ENCODE data around the gene DRP2.
"Not testable (repeated sequence)": the region's sequence is repeated elsewhere in the genome, so short reads cannot be mapped to it uniquely, and the experiment has no call there.

DRP2 gene

DNA sequence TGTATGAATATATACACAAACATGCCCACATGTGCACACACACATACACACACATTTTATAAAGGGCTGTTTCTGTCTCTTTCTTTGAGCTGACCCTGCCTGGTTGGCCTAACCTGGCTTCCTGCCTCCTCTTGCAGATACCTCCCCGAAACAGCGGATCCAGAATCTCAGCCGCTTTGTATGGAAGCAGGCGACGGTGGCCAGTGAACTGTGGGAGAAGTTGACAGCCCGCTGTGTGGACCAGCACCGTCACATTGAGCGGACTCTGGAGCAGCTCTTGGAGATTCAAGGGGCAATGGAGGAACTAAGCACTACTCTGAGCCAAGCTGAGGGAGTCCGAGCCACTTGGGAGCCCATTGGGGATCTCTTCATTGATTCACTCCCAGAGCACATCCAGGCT, 21.9 kb downstream of the DRP2 start:
- no peak for DNase-seq (ENCODE audit: low read depth, low spot score)

DNA sequence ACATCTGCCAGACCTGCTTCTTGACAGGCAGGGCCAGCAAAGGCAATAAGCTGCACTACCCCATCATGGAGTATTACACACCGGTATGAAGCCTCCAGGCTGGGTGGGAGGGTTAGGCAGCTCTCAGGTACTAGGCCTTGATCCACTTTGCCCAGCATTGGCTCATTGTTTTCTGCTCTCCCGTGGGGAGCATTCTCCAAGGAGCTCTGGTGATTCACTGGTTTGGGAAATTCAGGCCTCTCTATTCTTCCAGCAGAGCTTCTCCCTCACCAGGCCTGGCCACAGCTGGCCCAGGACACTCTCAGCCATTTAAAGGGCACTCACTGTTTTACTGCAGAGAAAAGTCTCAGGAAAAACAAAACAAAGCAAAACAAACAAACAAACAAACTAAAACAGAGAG, 33.0 kb downstream of the DRP2 start:
- DNase-seq (ENCODE audit: low read depth, low spot score): no peak

DNA sequence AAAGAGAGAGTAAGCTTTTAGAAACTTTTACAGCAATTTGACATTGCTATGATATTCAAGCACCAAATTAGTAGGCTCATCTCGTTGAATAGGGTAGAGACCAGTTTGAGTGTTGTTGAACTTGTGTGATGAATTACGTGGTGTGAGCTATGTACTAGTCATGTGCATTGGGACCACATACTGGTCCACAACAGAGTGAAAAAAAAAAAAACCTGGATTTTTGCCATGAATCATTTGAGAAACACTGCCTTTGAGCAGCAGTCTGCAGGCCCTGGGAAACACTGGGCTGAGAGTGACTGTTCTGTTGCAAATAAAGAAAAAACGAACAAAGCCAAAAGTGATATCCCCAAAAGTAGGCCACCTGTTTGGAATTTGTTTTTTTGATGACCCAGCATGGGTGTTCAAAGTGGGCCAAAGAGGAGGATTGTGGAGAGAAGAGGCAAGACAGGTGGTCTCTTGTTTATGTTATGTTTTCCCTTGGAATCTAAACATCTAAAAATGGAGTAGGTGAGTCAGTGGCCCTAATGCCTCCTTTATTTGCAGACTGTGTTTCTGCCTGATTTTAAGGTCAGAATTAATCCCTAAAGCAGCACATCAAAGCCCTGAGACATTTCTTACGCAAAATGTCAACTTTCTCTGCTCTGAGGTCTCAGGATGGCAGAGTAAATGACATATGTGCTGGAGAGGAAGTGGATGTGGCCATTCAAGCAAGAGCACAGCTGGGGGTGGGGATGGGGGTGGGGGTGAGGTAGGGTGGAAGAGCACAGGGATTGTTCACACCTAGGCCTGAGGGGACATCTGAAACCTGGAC, 38.1 kb downstream of the DRP2 start:
- DNase-seq (ENCODE audit: low read depth, low spot score): no peak

DNA sequence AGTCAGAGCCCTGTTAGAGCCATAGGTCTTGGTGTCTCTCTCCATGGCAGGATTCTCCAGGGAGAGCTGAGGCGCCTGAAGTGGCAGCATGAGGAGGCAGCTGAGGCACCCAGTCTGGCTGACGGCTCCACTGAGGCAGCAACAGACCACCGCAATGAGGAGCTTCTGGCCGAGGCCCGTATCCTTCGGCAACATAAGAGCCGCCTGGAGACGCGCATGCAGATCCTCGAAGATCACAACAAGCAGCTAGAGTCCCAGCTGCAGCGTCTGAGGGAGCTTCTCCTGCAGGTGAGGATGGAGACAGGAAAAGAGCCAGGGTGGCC, 38.6 kb downstream of the DRP2 start:
- no peak for DNase-seq (ENCODE audit: low read depth, low spot score)

DNA sequence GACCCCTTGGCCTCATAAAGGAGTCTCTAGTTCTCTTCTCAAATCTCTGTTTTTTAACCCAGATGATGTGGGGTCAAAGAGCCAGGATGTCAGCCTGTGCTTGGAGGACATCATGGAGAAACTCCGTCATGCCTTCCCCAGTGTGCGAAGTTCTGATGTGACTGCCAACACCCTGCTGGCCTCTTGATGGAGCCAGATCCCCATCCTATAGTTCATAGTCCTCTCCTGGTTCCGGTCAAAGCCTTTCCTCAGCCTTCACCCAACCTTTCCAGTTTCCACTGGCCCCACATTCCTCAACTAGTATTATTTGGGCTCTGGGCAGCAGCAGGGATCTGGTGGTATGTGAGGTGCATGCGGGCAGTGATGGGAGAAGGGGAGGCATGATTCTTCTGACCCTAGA, 40.8 kb downstream of the DRP2 start:
- no peak for DNase-seq (ENCODE audit: low read depth, low spot score)

DNA sequence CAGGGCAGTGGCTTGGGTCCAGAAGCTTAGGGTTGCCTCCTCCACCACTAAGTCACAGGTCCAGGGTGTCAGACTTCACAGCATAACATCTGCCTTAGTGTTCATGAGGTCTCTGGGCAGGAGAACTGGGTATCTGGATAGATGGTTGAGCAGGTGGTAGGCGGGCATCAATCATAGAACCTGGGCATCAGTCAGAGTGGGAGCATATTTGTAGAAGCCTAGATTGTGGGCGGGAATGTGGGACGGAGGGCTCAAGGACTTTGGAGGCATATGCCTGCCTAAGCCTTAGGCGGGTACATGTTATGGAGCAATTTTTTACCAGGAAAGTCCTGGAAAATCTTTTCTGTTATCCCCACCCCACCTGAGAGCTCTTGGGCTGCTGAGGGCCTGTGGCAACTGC, 43.0 kb downstream of the DRP2 start:
- DNase-seq (ENCODE audit: low read depth, low spot score): no peak

DNA sequence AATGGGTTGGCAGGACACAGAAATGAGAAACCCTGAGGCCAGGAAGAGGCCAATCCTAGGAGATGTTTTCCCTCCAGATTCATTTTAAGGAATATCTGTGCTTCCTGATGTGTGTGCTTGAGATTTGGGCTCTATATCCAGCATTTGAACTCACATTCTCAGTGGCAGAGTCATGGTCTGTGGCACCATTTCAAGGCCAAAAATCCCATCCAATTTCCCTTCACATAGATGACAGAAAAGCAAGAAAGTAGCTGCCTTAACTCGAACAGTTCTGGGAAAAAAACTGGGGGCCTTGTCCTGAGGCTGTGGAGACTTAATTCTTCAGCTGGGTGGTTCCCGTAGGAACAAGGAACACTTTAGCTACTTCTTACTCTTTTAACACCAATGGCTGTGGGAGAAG, 44.2 kb downstream of the DRP2 start:
- DNase-seq (ENCODE audit: low read depth, low spot score): no peak

DNA sequence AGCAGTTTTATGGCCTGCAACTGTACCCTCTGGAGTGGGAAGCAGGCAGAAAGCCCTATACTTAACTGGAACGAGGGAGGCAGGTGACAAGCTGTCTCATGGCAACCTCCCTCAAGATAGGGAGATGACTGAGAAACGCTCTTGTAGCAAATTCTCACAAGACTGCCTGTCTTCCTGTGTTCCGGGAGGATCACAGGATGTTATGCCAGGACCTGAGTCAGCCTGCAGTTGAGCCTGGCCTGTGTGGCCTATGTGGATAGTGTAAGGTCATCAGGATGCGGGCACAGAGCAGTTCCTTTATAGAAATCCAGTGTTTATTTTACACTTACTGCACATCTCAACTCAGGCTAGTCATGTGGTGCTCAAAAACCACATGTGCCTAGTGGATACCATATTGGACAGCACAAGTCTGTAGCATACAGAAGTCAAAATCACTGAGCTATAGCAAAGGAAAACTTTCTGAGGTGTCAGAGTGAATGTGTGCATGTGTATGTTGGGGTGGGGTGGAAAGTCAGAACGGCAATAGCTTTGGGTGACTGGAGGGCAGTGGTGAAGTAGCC, 46.4 kb downstream of the DRP2 start:
- DNase-seq (ENCODE audit: low read depth, low spot score): no peak

DNA sequence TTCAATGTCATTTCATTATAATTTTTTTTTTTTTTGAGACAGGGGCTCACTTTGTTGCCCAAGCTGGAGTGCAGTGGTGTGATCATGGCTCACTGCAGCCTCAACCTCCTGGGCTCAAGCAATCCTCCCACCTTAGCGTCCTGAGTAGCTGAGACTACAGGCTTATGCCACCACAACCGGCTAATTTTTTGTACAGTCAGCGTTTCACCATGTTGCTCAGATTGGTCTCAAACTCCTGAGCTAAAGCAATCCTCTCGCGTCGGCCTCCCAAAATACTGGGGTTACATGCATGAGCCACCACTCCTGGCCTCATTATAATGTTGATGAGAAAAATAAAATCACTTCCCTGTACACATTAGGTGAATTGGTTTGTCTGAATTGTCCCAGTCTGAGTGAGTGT, 54.6 kb downstream of the DRP2 start:
- no peak for DNase-seq (ENCODE audit: low read depth, low spot score)

DNA sequence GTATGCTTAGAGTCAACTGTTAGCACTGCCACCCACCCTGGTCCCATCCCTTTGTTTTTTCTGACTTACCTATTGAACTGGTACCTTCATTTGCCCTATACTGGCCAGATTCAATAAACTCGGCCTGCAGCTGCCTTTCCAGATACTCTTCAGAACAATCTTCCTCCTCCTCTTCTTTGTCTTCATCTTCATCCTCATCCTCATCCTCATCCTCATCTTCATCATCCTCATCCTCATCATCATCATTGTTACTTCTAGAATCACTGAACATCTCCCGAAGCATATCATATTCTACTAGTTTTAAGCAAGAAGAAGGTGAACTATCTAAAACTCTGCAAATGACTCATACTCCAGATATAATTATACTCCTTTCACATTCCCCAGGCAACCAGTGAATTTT, 56.7 kb downstream of the DRP2 start:
- DNase-seq (ENCODE audit: low read depth, low spot score): no peak

DNA sequence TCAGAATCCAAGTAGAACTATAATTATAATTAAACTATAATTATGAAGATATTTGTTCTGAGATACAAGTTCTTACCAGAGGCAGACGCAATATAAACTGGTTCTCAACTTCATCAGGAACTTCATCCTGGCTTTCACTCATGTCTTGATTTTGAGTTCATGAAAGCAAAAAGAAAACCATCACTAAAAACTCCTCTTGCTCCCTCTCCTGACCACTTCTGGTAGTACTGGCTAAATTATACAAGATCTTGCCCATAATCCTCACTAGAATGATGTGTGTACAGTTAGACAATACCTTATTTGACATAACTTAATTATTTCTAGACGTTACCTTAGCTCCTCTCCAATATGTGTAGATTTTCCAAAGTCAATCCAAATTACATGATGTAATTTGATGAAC, 67.8 kb downstream of the DRP2 start:
- peak; percentile 40 for DNase-seq (ENCODE audit: low read depth, low spot score)

DNA sequence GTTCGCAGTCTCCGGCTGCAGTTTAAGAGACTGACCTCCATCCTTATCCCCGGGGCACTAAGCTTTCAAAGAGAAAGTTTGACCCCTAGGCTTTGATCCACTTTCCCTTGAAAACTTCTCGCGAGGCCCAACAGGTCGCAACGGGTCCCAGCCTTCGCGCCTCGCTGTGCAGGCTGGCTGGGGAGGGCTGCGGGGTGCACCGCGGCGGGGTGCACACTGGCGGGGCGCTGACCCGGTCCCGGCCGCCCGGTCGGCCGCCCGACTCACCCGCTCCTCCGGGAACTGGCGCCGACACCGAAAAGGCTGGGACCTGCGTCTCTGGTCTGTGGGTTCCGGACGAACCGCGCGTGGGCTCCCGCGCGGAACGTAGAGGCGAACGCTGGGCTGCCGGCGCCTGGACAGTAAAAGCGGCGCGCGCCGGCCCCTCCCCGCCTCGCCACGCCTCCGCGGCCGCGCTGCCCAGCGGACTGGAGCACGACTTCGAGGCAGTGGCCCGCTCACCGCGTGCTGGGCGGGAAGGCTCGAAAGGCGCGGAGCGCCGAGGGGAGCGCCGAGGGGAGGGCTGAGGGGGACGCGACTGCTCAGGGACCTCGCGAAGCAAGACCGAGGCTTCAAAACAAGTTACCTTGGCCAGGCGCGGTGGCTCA, 71.5 kb downstream of the DRP2 start, which contains the start of gene TAF7L:
TAF7L (minus strand) TSS at position 378 of the 647 bp plus-strand sequence. CDS start 3,791 bp downstream, outside the sequence.
- DNase-seq (ENCODE audit: low read depth, low spot score): no peak

DNA sequence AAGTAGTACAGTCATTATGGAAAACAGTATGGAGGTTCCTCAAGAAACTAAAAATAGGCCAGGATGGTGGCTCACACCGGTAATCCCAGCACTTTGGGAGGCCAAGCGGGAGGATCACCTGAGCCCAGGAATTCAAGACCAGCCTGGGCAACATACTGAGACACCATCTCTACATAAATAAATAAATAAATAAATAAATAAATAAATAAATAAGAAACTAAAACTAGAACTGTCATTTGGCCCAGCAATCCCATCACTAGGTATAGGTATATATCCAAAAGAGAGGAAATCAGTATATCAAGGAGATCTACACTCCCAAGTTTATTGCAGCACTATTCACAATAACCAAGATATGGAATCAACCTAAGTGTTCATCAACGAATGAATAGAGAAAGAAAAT, 76.0 kb downstream of the DRP2 start:
- DNase-seq (ENCODE audit: low read depth, low spot score): not testable (repeated sequence)

DNA sequence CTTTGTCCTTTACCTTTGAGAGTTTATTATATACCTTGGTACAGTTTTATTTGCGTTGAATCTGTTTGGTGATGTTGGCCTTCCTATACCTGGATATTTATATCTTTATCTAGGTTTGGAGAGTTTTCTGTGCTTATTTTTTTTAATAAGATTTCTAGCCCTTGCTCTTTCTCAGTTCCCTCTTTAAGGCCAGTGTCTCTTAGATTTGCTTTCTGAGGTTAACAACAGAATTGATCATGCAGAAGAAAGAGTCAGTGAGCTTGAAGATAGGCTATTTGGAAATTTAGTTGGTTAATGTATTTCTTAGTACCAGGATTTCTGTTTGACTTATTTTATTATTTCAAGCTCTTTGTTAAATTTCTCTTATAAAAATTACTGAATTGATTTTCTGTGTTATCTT, 84.2 kb downstream of the DRP2 start:
- DNase-seq (ENCODE audit: low read depth, low spot score): no peak

Data from smooth muscle cell of the brain vasculature (primary cell).